Neural progenitor cell (in vitro differentiated cells): ENCODE measurements around the gene TNFRSF6B. TPM values are rescaled to one million over a fixed set of nuclear protein-coding genes. Genes with fewer than 3 reads are reported as not detected.

Experiments used
- DNase-seq: peaks from one replicate; pipeline ENCODE4 v3.0.0-alpha.2; 2016; ENCODE audit warnings: low spot score
- H2AFZ ChIP-seq: fragments of 200-600 bp; sonication (generic); replicated peaks from 2 replicates; pipeline ENCODE4 v1.6.1; 2016; ENCODE audit warnings: antibody characterized with exemption
- H3F3A ChIP-seq: fragments of 200-600 bp; sonication (generic); 2 replicates; pipeline ENCODE4 v1.6.1; 2016; ENCODE audit warnings: antibody characterized with exemption, low read depth
- H3K27ac ChIP-seq: fragments of 200-600 bp; sonication (generic); 2 replicates; pipeline ENCODE4 v1.5.1; 2016; ENCODE audit warnings: mild to moderate bottlenecking
- H3K27me3 ChIP-seq: fragments of 200-600 bp; sonication (generic); 2 replicates; pipeline ENCODE4 v1.6.1; 2016; ENCODE audit warnings: mild to moderate bottlenecking, moderate library complexity
- H3K36me3 ChIP-seq: fragments of 200-600 bp; sonication (generic); 2 replicates; pipeline ENCODE4 v1.5.1; 2016
- H3K4me1 ChIP-seq: fragments of 200-600 bp; sonication (generic); 2 replicates; pipeline ENCODE4 v1.6.1; 2016; ENCODE audit warnings: mixed run types
- H3K4me2 ChIP-seq: fragments of 200-600 bp; sonication (generic); 2 replicates; pipeline ENCODE4 v1.6.1; 2016
- H3K4me3 ChIP-seq: fragments of 200-600 bp; sonication (generic); 2 replicates; pipeline ENCODE4 v1.5.1; 2016
- H3K79me2 ChIP-seq: fragments of 200-600 bp; sonication (generic); 2 replicates; pipeline ENCODE4 v1.6.1; 2016; ENCODE audit warnings: low read depth
- H3K9ac ChIP-seq: fragments of 200-600 bp; sonication (generic); 2 replicates; pipeline ENCODE4 v1.6.1; 2016
- H3K9me3 ChIP-seq: fragments of 200-600 bp; sonication (generic); 2 replicates; pipeline ENCODE4 v1.5.1; 2016; ENCODE audit warnings: low read depth
- H4K20me1 ChIP-seq: fragments of 200-600 bp; sonication (generic); 2 replicates; pipeline ENCODE4 v1.6.1; 2016; ENCODE audit warnings: low read depth
- H3K27ac Mint-ChIP-seq: 3 replicates; pipeline ENCODE4 v1.8.0; 2021; ENCODE audit warnings: mixed read lengths
- H3K27me3 Mint-ChIP-seq: 2 replicates; pipeline ENCODE4 v1.8.0; 2022; ENCODE audit warnings: low read depth, mild to moderate bottlenecking, inconsistent platforms, moderate library complexity, mixed read lengths; ENCODE audit not compliant: insufficient read depth
- H3K36me3 Mint-ChIP-seq: 3 replicates; pipeline ENCODE4 v1.8.0; 2021; ENCODE audit warnings: mixed read lengths
- H3K4me1 Mint-ChIP-seq: 3 replicates; pipeline ENCODE4 v1.8.0; 2021; ENCODE audit warnings: mixed read lengths
- H3K4me3 Mint-ChIP-seq: 3 replicates; pipeline ENCODE4 v1.8.0; 2021; ENCODE audit warnings: mild to moderate bottlenecking, moderate library complexity, mixed read lengths
- H3K9me3 Mint-ChIP-seq: 3 replicates; pipeline ENCODE4 v1.8.0; 2020; ENCODE audit warnings: mixed read lengths
- CTCF ChIP-seq: fragments of 200-600 bp; sonication (generic); IDR thresholded peaks from 2 replicates; pipeline ENCODE4 v1.5.1; 2017; ENCODE audit warnings: antibody characterized with exemption, mild to moderate bottlenecking
- EZH2 ChIP-seq: fragments of 200-600 bp; sonication (generic); IDR thresholded peaks from 2 replicates; pipeline ENCODE4 v1.6.1; 2017; ENCODE audit warnings: antibody characterized with exemption, mild to moderate bottlenecking, moderate library complexity
- EZH2phosphoT487 ChIP-seq: fragments of 200-600 bp; sonication (generic); IDR thresholded peaks from 2 replicates; pipeline ENCODE4 v1.6.1; 2017; ENCODE audit warnings: antibody characterized with exemption
- total RNA-seq: library from RNA; depleted of rRNA; stranded (reverse); fragments of >200 nt; gene quantifications from 2 replicates; pipeline ENCODE4 v1.2.3, GENCODE V29; 2015; ENCODE audit warnings: low replicate concordance

TNFRSF6B gene
- total RNA-seq, 1 donor from 2014 or later, result not detected

DNA sequence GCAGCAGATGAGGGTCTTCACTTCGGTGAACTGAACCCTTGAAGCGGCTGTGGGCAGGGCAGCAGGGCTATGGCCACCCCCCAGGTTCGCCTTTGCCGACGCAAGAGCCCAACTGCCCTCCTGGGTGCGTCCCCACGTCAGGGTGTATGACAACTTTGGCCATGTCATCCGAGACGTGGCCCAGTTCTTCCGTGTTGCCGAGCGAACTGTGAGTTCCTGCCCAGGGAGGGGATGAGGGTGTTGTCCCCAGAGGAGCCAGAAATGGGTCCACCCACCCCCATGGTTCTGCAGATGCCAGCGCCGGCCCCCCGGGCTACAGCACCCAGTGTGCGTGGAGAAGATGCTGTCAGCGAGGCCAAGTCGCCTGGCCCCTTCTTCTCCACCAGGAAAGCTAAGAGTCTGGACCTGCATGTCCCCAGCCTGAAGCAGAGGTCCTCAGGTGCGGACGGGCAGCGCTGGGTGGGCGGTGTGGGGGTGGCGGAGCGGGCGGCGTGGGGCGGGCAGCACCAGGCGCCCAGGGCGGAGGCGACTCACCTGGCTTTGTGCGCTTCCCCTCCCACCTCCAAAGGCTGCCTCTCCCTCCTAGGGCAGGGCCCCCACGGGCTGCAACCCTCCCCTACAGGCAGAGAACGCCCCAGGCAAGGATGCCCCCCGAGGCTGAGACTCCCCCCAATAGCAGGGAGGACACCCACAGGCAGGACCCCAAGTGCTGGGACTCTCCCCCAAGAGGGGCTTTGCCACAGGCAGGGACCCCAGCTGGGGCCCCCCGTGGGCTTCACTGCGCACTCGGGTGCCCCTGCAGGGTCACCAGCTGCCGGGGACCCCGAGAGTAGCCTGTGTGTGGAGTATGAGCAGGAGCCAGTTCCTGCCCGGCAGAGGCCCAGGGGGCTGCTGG is 6.2 kb upstream of the TNFRSF6B start:
- no peak overlapping the region for H3K27ac ChIP-seq
- Mint-ChIP-seq H3K9me3 (peaks cover 4% of the 10 kb centered on the region), H3K4me1 (peaks cover 3% of the 10 kb centered on the region), H3K27ac (no peak overlapping the region), H3K36me3 (peaks cover 5% of the 10 kb centered on the region), H3K4me3 (no peak overlapping the region), H3K27me3 (peaks cover 10% of the 10 kb centered on the region)
- no peaks in the 10 kb centered on the region for H3K79me2 ChIP-seq
- no peak overlapping the region for H3K9ac ChIP-seq
- TF ChIP-seq EZH2phosphoT487 (no peak), CTCF (no peak), EZH2 (no peak)
- H3F3A ChIP-seq, result no peaks in the 10 kb centered on the region
- H3K9me3 ChIP-seq, result no peaks in the 10 kb centered on the region
- no peaks in the 10 kb centered on the region for H3K36me3 ChIP-seq
- no peak overlapping the region for H3K4me2 ChIP-seq
- no peaks in the 10 kb centered on the region for H3K4me1 ChIP-seq
- no peak overlapping the region for H3K4me3 ChIP-seq
- no peak for DNase-seq
- no peaks in the 10 kb centered on the region for H4K20me1 ChIP-seq
- H3K27me3 ChIP-seq, result no peaks in the 10 kb centered on the region
- H2AFZ ChIP-seq, result no peak overlapping the region

- TF ChIP-seq EZH2phosphoT487 (no peak), EZH2 (no peak), CTCF (no peak)
- peak overlapping the region; percentile 50 for H3K27ac Mint-ChIP-seq
- peaks cover 4% of the 10 kb centered on the region for H3K9me3 Mint-ChIP-seq
- Histone ChIP-seq H3K9me3 (no peaks in the 10 kb centered on the region), H3F3A (peaks cover 3% of the 10 kb centered on the region), H3K36me3 (no peaks in the 10 kb centered on the region), H2AFZ (no peak overlapping the region), H3K79me2 (no peaks in the 10 kb centered on the region), H3K27ac (no peak overlapping the region), H3K4me3 (no peak overlapping the region), H3K4me1 (no peaks in the 10 kb centered on the region), H3K27me3 (no peaks in the 10 kb centered on the region), H4K20me1 (no peaks in the 10 kb centered on the region), H3K4me2 (no peak overlapping the region), H3K9ac (no peak overlapping the region)
- DNase-seq, result no peak
- H3K4me1 Mint-ChIP-seq, result peaks cover 3% of the 10 kb centered on the region
- peaks cover 10% of the 10 kb centered on the region for H3K27me3 Mint-ChIP-seq
- H3K36me3 Mint-ChIP-seq, result peaks cover 5% of the 10 kb centered on the region
- H3K4me3 Mint-ChIP-seq, result no peak overlapping the region
These were observed 5.3 kb upstream of the TNFRSF6B start for GRCh38 chr20:63690898-63691710.

DNA sequence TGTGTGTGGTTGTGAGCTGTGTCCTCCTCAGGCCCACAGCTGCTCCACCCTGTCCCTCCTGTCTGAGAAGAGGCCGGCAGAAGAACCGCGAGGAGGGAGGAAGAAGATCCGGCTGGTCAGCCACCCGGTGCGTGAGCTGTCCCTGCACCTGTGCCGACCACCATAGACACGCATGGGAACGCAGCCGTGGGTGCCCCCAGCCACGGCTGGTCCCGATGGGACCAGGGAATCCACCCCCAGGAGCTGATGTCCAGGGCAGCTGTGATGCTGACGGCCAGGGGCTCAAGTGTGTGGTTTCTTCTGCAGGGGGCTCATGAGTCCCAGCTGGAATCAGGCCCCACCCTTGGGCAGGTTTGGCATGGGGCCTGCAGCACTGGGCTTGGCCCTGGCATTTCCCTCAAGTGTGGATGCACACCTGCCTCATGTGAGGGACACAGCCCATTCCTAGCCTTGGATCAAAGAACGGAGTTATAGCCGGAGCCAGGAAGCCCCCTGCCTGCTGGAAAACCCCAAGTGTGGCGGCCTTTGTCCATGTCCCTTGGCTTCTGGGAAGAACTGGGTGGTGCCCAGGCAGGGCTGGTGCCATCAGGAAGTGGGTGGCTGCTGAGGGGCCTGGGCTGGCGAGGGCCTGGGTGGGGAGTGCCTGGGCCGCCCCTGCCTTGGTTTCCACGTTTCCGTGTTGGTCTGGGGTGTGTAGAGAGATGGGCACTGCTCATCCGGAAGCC is 4.6 kb upstream of the TNFRSF6B start:
- TF ChIP-seq CTCF (no peak), EZH2phosphoT487 (no peak), EZH2 (no peak)
- Histone ChIP-seq H3K9ac (no peak overlapping the region), H3K4me3 (no peak overlapping the region), H3K36me3 (no peaks in the 10 kb centered on the region), H3F3A (peaks cover 7% of the 10 kb centered on the region), H3K79me2 (no peaks in the 10 kb centered on the region), H3K27ac (no peak overlapping the region), H3K4me1 (peaks cover 4% of the 10 kb centered on the region), H4K20me1 (no peaks in the 10 kb centered on the region), H3K27me3 (no peaks in the 10 kb centered on the region), H2AFZ (no peak overlapping the region), H3K4me2 (no peak overlapping the region), H3K9me3 (no peaks in the 10 kb centered on the region)
- Mint-ChIP-seq H3K36me3 (peaks cover 5% of the 10 kb centered on the region), H3K27me3 (peaks cover 9% of the 10 kb centered on the region), H3K4me3 (no peak overlapping the region), H3K9me3 (peaks cover 4% of the 10 kb centered on the region), H3K4me1 (peaks cover under 1% of the 10 kb centered on the region), H3K27ac (no peak overlapping the region)
- DNase-seq, result no peak
